ENCODE measurements around the gene NNT.
"Not testable (repeated sequence)": the region's sequence is repeated elsewhere in the genome, so short reads cannot be mapped to it uniquely, and the experiment has no call there.

The NNT gene

GRCh38 chr5:43700601-43701000, 97.6 kb downstream of the NNT start:
- no peak for DNase-seq (ENCODE audit: low read depth)
- no peak overlapping the region for H3K4me3 ChIP-seq (ENCODE audit: low read depth, low read length)
- TF ChIP-seq, protein P1, sequence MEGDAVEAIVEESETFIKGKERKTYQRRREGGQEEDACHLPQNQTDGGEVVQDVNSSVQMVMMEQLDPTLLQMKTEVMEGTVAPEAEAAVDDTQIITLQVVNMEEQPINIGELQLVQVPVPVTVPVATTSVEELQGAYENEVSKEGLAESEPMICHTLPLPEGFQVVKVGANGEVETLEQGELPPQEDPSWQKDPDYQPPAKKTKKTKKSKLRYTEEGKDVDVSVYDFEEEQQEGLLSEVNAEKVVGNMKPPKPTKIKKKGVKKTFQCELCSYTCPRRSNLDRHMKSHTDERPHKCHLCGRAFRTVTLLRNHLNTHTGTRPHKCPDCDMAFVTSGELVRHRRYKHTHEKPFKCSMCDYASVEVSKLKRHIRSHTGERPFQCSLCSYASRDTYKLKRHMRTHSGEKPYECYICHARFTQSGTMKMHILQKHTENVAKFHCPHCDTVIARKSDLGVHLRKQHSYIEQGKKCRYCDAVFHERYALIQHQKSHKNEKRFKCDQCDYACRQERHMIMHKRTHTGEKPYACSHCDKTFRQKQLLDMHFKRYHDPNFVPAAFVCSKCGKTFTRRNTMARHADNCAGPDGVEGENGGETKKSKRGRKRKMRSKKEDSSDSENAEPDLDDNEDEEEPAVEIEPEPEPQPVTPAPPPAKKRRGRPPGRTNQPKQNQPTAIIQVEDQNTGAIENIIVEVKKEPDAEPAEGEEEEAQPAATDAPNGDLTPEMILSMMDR (IDR thresholded peaks at IDR 0.05; ENCODE audit: insufficient read depth, low read depth, low read length, missing control alignments), result no peak

- H3K4me3 ChIP-seq (ENCODE audit: low read depth, low read length), result no peak overlapping the region
- TF ChIP-seq, protein P1 (IDR thresholded peaks at IDR 0.05; ENCODE audit: insufficient read depth, low read depth, low read length, missing control alignments), result no peak
- no peak for DNase-seq (ENCODE audit: low read depth)
Observed at GRCh38 chr5:43701227-43701626, 98.2 kb downstream of the NNT start.

- H3K4me3 ChIP-seq (ENCODE audit: low read depth, low read length), result no peak overlapping the region
- DNase-seq (ENCODE audit: low read depth), result no peak
- TF ChIP-seq, protein P1 (IDR thresholded peaks at IDR 0.05; ENCODE audit: insufficient read depth, low read depth, low read length, missing control alignments), result no peak
Observed at GRCh38 chr5:43702293-43702692, 99.3 kb downstream of the NNT start.

DNA sequence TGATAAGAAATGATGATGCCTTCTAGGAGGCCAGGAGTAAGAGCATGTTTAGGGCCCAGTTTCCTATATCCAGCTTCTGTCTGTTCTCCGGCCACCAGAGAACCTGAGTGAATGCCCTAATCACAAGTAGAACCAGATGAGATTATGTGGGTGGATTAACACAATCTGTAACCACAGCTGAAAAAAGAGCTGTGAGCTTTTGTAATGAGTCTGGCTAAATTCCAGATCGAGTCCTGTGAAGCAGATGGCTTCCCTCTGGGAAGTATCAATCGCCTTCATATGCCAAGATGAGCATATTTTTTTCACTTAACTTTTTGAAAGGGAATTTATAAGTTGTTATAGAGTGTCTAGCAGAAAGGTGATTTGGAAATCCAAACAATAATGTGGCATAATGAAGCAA, 99.8 kb downstream of the NNT start:
- no peak overlapping the region for H3K4me3 ChIP-seq (ENCODE audit: low read depth, low read length)
- DNase-seq (ENCODE audit: low read depth), result no peak
- TF ChIP-seq, protein P1 (IDR thresholded peaks at IDR 0.05; ENCODE audit: insufficient read depth, low read depth, low read length, missing control alignments), result no peak

DNA sequence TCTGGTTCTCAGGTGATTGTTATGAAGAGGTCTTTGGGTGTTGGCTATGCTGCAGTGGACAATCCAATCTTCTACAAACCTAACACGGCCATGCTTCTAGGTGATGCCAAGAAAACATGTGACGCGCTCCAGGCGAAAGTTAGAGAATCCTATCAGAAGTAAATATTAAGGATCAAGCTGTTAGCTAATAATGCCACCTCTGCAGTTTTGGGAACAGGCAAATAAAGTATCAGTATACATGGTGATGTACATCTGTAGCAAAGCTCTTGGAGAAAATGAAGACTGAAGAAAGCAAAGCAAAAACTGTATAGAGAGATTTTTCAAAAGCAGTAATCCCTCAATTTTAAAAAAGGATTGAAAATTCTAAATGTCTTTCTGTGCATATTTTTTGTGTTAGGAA, 101.3 kb downstream of the NNT start:
- TF ChIP-seq, protein P1 (IDR thresholded peaks at IDR 0.05; ENCODE audit: insufficient read depth, low read depth, low read length, missing control alignments), result no peak
- no peak overlapping the region for H3K4me3 ChIP-seq (ENCODE audit: low read depth, low read length)
- no peak for DNase-seq (ENCODE audit: low read depth)

GRCh38 chr5:43706576-43706975, 103.6 kb downstream of the NNT start:
- not testable (repeated sequence) for H3K4me3 ChIP-seq (ENCODE audit: low read depth, low read length); DNase-seq (ENCODE audit: low read depth)

GRCh38 chr5:43711496-43711895, 108.5 kb downstream of the NNT start:
- H3K4me3 ChIP-seq (ENCODE audit: low read depth, low read length), result no peak overlapping the region
- TF ChIP-seq, protein P1 (IDR thresholded peaks at IDR 0.05; ENCODE audit: insufficient read depth, low read depth, low read length, missing control alignments), result no peak
- DNase-seq (ENCODE audit: low read depth), result no peak

Measured in GM12865 (cell line).